NCI-H1417 (cell line): ENCODE data around the gene HOXB4.

Source experiments
- DNase-seq, 3 experiments: peaks; one replicate each; lab custom pipeline; 2025; lab: John Stamatoyannopoulos, UW

The HOXB4 gene

DNA sequence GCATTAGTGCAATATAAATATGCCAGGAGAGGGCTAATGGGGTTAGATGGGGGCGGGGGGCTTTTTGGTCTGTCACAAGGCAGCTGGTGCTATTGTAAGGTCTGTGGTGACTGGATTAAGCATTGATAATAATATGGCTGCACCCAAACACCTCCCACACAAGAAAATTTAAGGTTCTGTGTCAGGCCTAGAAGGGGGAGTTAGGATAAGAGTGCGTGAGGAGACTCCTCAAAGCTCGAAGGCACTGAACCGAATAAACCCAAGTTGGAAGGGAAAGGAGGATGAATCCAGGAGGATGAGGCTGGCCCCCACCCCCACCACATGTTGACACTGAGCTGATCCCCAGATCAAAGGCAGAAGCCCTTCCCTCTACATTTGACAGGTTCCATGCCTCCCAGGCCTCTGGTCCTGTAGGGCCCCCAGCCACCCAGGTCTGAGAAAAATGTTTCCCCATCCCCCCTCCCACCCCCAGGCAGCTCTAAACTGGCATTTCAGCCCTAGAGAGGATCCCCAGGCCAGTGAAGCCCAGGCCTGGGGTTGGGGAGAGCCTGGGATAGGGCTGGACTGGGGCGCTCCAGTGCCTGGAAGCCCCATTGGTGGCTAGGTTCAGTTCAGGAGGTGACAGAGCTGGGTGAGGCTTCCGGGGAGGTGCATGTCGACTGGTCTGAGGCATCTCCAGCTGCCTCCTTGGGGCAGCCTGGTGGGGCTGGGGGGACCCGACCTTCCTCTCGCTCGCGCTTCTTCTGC lies 49.0 kb downstream of the HOXB4 start:
- no peak for DNase-seq

DNA sequence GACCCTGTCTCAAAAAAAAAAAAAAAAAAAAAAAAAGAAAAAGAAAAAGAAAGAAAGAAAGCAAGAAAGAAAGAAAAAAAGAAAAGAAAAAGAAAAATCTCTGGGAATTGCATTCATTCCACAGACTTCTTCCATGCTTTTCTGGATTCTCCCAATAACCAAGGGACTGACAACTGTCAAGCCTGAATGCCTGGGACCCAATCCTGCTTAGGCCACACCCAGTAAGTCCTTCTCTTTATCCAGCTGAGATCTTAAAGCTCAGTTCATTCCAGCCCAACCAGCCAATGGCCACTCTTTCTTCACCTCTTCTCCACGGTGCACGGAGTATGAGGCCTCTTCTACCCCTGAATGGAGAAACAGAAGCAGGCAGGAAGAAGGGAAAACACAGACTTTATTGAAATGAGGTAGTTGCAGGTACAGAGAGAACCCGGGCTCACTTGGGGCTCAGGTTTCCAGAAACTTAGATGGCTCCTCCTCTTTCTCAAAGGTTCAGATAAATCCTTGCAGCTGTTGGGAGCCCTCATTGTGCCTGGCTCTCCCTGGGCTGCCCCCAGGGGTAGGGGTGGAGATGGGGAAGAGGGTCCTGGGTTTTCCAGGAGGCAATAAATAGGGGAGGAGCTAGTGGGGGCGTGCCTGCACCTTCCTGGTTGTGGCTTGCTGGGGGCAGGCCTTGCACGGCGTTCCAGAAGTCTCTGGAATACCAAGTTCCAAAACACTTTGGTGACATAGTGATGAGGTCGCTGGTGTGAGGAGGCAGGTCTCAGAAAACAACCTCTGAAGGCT lies 49.8 kb downstream of the HOXB4 start:
- no peak for DNase-seq

DNA sequence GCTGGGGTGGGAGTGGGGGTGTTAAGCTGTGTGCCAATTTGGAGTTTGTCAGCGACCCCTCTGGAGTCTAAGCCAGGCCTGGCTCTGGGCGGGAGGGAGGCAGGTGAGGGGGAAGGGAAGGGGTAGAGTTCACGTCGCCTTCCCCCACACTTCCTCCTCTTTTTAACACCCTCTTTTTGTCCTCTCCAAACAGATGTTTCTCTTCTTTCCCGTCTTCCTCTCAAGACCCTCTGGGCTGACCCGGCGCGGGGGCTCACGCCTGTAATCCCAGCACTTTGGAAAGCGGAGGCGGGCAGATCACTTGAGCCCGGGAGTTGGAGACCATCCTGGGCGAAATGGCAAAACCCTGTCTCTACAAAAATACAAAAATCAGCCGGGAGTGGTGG lies 50.6 kb downstream of the HOXB4 start:
- no peak for DNase-seq

DNA sequence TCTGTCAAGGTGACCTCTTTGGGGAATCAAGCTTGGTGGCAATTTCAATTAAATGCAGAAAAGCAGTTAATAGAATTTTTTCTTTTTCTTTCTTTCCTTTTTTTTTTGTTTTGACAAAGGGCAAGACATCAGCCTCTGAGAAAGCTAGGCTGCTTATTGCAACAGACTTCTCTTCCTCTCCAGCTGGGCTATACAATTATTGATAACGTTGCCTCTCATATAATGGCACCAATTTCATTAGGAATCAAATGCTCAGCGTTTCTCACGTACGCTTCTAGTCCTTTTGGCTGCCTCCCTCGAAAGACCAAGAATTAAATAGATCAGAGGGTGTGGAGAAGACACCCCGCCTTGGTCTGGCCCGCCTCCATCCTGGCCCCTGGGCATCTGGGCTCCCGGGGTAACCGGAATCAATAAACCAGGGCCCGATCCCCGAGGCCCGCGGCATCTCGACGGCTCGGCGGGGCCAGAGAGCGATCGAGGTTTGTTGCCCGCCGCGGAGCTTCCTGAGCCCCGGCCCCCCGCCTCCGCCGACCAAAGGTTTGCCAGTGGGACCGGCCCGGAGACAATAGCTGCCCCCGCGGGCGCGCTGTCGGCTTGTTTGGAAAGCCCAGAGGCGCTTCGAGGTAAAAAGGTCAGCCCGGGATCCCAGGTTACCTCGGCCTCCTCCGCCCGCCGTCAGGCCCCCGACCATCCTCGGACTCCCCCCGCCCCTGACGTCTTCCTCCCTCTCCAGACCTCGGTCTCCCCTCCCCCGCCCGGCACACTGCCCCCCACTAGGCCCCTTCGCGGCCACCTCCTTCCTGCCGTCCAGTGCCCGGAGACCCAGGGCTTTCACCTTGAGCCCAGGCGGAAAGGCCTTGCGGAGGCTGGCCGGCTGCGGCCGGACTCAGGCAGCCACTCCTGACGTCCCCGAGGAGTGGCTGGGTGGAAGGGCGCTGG lies 51.3 kb downstream of the HOXB4 start:
- DNase-seq, result no peak
